ENCODE measurements around the gene TAF11L2.

- TF ChIP-seq CTCF (conservative IDR thresholded peaks at IDR 0.05; ENCODE audit: low read length) = no peak
- TF ChIP-seq EZH2phosphoT487 (IDR thresholded peaks at IDR 0.05; ENCODE audit: borderline replicate concordance, low read depth, low read length) = no peak
Measured at GRCh38 chr5:17492770-17493169, 5.3 kb upstream of the TAF11L2 start.

Data from OCI-LY7 (cell line).